ENCODE results near the gene TBC1D10B.
A peak's percentile ranks its signal among the peaks of the same experiment; 100 is the strongest.

The TBC1D10B gene

GRCh38 chr16:30416624-30417528 is 46.6 kb upstream of the TBC1D10B start:
- ChIA-PET POLR2A (interaction anchor here (0.6 to 2.8 kb wide), 27 partner anchors 9 to 351 kb away, joined by 3 to 64 read pairs (median 7); partner anchors contain the start of genes ALDOA, CD2BP2, DCTPP1 and FBRS), CTCF (interaction anchor here (0.6 to 2.5 kb wide), 9 partner anchors 7 to 427 kb away, joined by 3 to 15 read pairs (median 5); partner anchors contain the start of genes DCTPP1 and ZNF48)
- H3K36me3 ChIP-seq (ENCODE audit: control insufficient read depth in 2 of 2, insufficient read depth in 1 of 2, low read length in 2 of 2) = peaks cover 42 to 84% of the 10 kb centered on the region in 2 experiments; a peak in 2 of 3 replicates
- H3K4me1 ChIP-seq (ENCODE audit: control insufficient read depth, insufficient read depth, low read length) = peaks cover 12% of the 10 kb centered on the region
- no peaks in the 10 kb centered on the region for H3K9me3 ChIP-seq (ENCODE audit: control insufficient read depth, insufficient read depth, low read depth, low read length)
- H3K4me3 ChIP-seq (ENCODE audit: low read depth, low read length) = no peak overlapping the region
- H3K27ac ChIP-seq (ENCODE audit: extremely low read depth, low read depth, low read length) = peak overlapping the region; percentile 85; the same call in 1 of the 2 replicates
- TF ChIP-seq ZEB2 (tag by site-specific recombination; IDR thresholded peaks at IDR 0.05) = no peak
- no peak for TF ChIP-seq ZNF394 (tag by site-specific recombination; IDR thresholded peaks at IDR 0.05; ENCODE audit: borderline replicate concordance)
- TF ChIP-seq ZNF560 (tag by site-specific recombination; IDR thresholded peaks at IDR 0.05; ENCODE audit: borderline replicate concordance) = no peak
- peak; percentile 66 for TF ChIP-seq ZNF341 (tag by site-specific recombination; IDR thresholded peaks at IDR 0.05; ENCODE audit: low read depth)
- peak; percentile 69; the same call in 1 of the 2 replicates for TF ChIP-seq MYNN (tag by site-specific recombination; IDR thresholded peaks at IDR 0.05; ENCODE audit: borderline replicate concordance)
- no peak for TF ChIP-seq MZF1 (tag by site-specific recombination; IDR thresholded peaks at IDR 0.05; ENCODE audit: borderline replicate concordance)
- TF ChIP-seq ZNF600 (tag by site-specific recombination; IDR thresholded peaks at IDR 0.05) = peak; percentile 51; the same call in 1 of the 2 replicates
- TF ChIP-seq ZNF521 (tag by site-specific recombination; IDR thresholded peaks at IDR 0.05) = no peak
- 0 out of 2 replicates have a peak, but pooled peaks have one; percentile 50 for TF ChIP-seq ZNF362 (tag by site-specific recombination; IDR thresholded peaks at IDR 0.05)
- no peak for TF ChIP-seq ZNF433 (tag by site-specific recombination; IDR thresholded peaks at IDR 0.05; ENCODE audit: low read depth)

- ChIA-PET POLR2A (interaction anchor here (0.6 to 2.8 kb wide), 5 partner anchors 9 to 311 kb away, joined by 4 to 11 read pairs (median 6); partner anchors contain the start of genes TBC1D10B and ZNF771), CTCF (interaction anchor here (0.6 to 1.0 kb wide), 4 partner anchors 21 to 428 kb away, joined by 3 to 5 read pairs (median 3); partner anchors contain the start of gene ZNF48)
- H3K9me3 ChIP-seq (ENCODE audit: control insufficient read depth, insufficient read depth, low read depth, low read length) = no peaks in the 10 kb centered on the region
- H3K4me3 ChIP-seq (ENCODE audit: low read depth, low read length) = no peak overlapping the region
- H3K4me1 ChIP-seq (ENCODE audit: control insufficient read depth, insufficient read depth, low read length) = peaks cover 12% of the 10 kb centered on the region
- H3K27ac ChIP-seq (ENCODE audit: extremely low read depth, low read depth, low read length) = no peak overlapping the region
- peaks cover 41 to 84% of the 10 kb centered on the region in 2 experiments; a peak in 2 of 3 replicates for H3K36me3 ChIP-seq (ENCODE audit: control insufficient read depth in 2 of 2, insufficient read depth in 1 of 2, low read length in 2 of 2)
- TF ChIP-seq PRDM10 (tag by site-specific recombination; IDR thresholded peaks at IDR 0.05) (peak; percentile 78), ZBTB17 (tag by site-specific recombination; IDR thresholded peaks at IDR 0.05) (peak; percentile 95), ZNF280D (tag by site-specific recombination; IDR thresholded peaks at IDR 0.05) (no peak), ZBTB21 (tag by site-specific recombination; IDR thresholded peaks at IDR 0.05) (no peak), ZNF549 (tag by site-specific recombination; IDR thresholded peaks at IDR 0.05) (no peak), HOXC10 (CRISPR knock-in tag; IDR thresholded peaks at IDR 0.05) (no peak), ZNF391 (tag by site-specific recombination; IDR thresholded peaks at IDR 0.05; ENCODE audit: borderline replicate concordance, low read depth) (no peak), ZNF221 (tag by site-specific recombination; IDR thresholded peaks at IDR 0.05; ENCODE audit: borderline replicate concordance) (no peak), ZNF174 (tag by site-specific recombination; IDR thresholded peaks at IDR 0.05) (no peak), BCL11A (tag by site-specific recombination; IDR thresholded peaks at IDR 0.05; ENCODE audit: low read depth) (no peak), KLF17 (tag by site-specific recombination; IDR thresholded peaks at IDR 0.05) (peak; percentile 58), FEZF1 (tag by site-specific recombination; IDR thresholded peaks at IDR 0.05) (no peak), BCL11B (tag by site-specific recombination; IDR thresholded peaks at IDR 0.05; ENCODE audit: low read depth) (no peak)
These were observed 45.8 kb upstream of the TBC1D10B start for GRCh38 chr16:30416047-30416603.
